GM12878 (cell line): Measurements from ENCODE around the gene NUP50. TPM values are rescaled to one million over a fixed set of nuclear protein-coding genes. Genes with fewer than 3 reads are reported as not detected.

Experiments
- ATAC-seq: fragments of 200-7000 bp; cut with Tn5 transposase; 3 replicates; pipeline ENCODE4 v1.9.1; 2020; ENCODE audit warnings: mild to moderate bottlenecking, moderate library complexity
- BruUV-seq: library from RNA; stranded (reverse); fragments of 400-500 nt; replicated peaks from 2 replicates; lab custom pipeline; 2021; lab: Mats Ljungman, UMichigan
- CTCF ChIA-PET: fragments of 300-600 bp; sonication (Branson Sonifier 250); formaldehyde crosslinking; extraction: SDS; loops from one replicate; lab custom pipeline; 2021; ENCODE audit warnings: inconsistent platforms; lab: Yijun Ruan, JAX
- POLR2A ChIA-PET: fragments of 350-600 bp; formaldehyde crosslinking; extraction: SDS; loops from one replicate; lab custom pipeline; 2021; ENCODE audit warnings: inconsistent platforms; lab: Charles Lee
- RAD21 ChIA-PET: fragments of 300-600 bp; sonication (Branson Sonifier 250); formaldehyde crosslinking; loops from one replicate; lab custom pipeline; 2023; ENCODE audit warnings: antibody characterized with exemption; ENCODE audit not compliant: unreplicated experiment; lab: Charles Lee
- SMC1A ChIA-PET: fragments of 300-600 bp; sonication (Branson Sonifier 250); formaldehyde crosslinking; loops from one replicate; lab custom pipeline; 2023; ENCODE audit not compliant: unreplicated experiment, uncharacterized antibody; lab: Charles Lee
- DNase-seq: peaks from one replicate; pipeline ENCODE4 v3.0.0-alpha.2; 2011; ENCODE audit warnings: low read depth, low spot score
- FAIRE-seq: peaks from 3 replicates; lab custom pipeline; 2011; peaks lifted over from hg19 to GRCh38; lab: Jason Lieb, UNC
- H2AFZ ChIP-seq: 2 replicates; pipeline ENCODE4 v1.6.0; 2011; ENCODE audit warnings: low read depth, low read length, control low read depth; ENCODE audit not compliant: control insufficient read depth
- H3K27ac ChIP-seq: 2 replicates; pipeline ENCODE4 v1.5.1; 2011; ENCODE audit warnings: control low read depth; ENCODE audit not compliant: control insufficient read depth, insufficient read depth
- H3K27me3 ChIP-seq, 2 experiments: replicated peaks in 1 of 2; 2 replicates each; pipeline versions ENCODE4 v1.6.0 to v1.6.1; 2011; ENCODE audit warnings: low read length in 1 of 2; ENCODE audit not compliant: control insufficient read depth in 2 of 2, insufficient read depth in 2 of 2
- H3K36me3 ChIP-seq, 2 experiments: 2 replicates each; pipeline ENCODE4 v1.5.1; 2011; ENCODE audit warnings: low read length in 1 of 2; ENCODE audit not compliant: control insufficient read depth in 2 of 2, insufficient read depth in 2 of 2
- H3K4me1 ChIP-seq: 2 replicates; pipeline ENCODE4 v1.6.1; 2011; ENCODE audit warnings: mild to moderate bottlenecking, low read length, moderate library complexity, mixed read lengths; ENCODE audit not compliant: control insufficient read depth, insufficient read depth
- H3K4me2 ChIP-seq: 2 replicates; pipeline ENCODE4 v1.6.0; 2011; ENCODE audit warnings: control low read depth; ENCODE audit not compliant: control insufficient read depth, insufficient read depth
- H3K4me3 ChIP-seq: fragments of 200-600 bp; sonication (generic); 2 replicates; pipeline ENCODE4 v1.5.1; 2016
- H3K79me2 ChIP-seq: 2 replicates; pipeline ENCODE4 v1.6.0; 2011; ENCODE audit warnings: low read length; ENCODE audit not compliant: control insufficient read depth, insufficient read depth
- H3K9ac ChIP-seq: 2 replicates; pipeline ENCODE4 v1.8.0; 2011; ENCODE audit warnings: low read length, control low read depth, mixed read lengths; ENCODE audit not compliant: control insufficient read depth, insufficient read depth
- H3K9me3 ChIP-seq: replicated peaks from 3 replicates; pipeline ENCODE4 v1.5.1; 2011; ENCODE audit warnings: mild to moderate bottlenecking, low read length; ENCODE audit not compliant: control insufficient read depth, insufficient read depth
- H4K20me1 ChIP-seq: 2 replicates; pipeline ENCODE4 v1.6.0; 2011; ENCODE audit not compliant: control insufficient read depth, insufficient read depth
- E4F1 ChIP-seq: fragments of 450-650 bp; IDR thresholded peaks from 2 replicates; pipeline ENCODE4 v1.6.1; 2018; ENCODE audit warnings: borderline replicate concordance, mild to moderate bottlenecking; ENCODE audit not compliant: partially characterized antibody
- EP300 ChIP-seq, 2 experiments: fragments of 150-350 bp in 1 of 2; IDR thresholded peaks; 2 replicates each; pipeline ENCODE4 v1.6.1; 2011 to 2012; ENCODE audit warnings: low read depth in 2 of 2, low read length in 2 of 2, borderline replicate concordance in 1 of 2, improper control_type of control experiment in 1 of 2, inconsistent platforms in 1 of 2; ENCODE audit not compliant: control insufficient read depth in 1 of 2
- ETV6 ChIP-seq, 2 experiments: fragments of 450-650 bp in 1 of 2; IDR thresholded peaks in 1 of 2; conservative IDR thresholded peaks in 1 of 2; 2 replicates each; pipeline ENCODE4 v1.6.1; 2014; ENCODE audit warnings: antibody characterized with exemption in 1 of 2, borderline replicate concordance in 1 of 2, low read depth in 1 of 2, mild to moderate bottlenecking in 1 of 2, moderate library complexity in 1 of 2
- HCFC1 ChIP-seq: fragments of 150-350 bp; IDR thresholded peaks from 2 replicates; pipeline ENCODE4 v1.6.1; 2014; ENCODE audit warnings: low read length
- HDAC6 ChIP-seq: fragments of 200-600 bp; sonication (generic); IDR thresholded peaks from one replicate; pipeline ENCODE4 v1.8.0; 2017; ENCODE audit warnings: antibody characterized with exemption; ENCODE audit not compliant: unreplicated experiment
- KAT2A ChIP-seq: conservative IDR thresholded peaks from 2 replicates; pipeline ENCODE4 v1.6.1; 2011; ENCODE audit warnings: low read depth, low read length; ENCODE audit not compliant: control insufficient read depth
- NBN ChIP-seq: fragments of 450-650 bp; IDR thresholded peaks from 2 replicates; pipeline ENCODE4 v1.6.1; 2016
- NFYA ChIP-seq: IDR thresholded peaks from 2 replicates; pipeline ENCODE4 v1.6.1; 2011; ENCODE audit warnings: low read depth, mild to moderate bottlenecking, low read length, improper control_type of control experiment, borderline replicate concordance
- SUZ12 ChIP-seq: fragments of 200-600 bp; sonication (generic); IDR thresholded peaks from one replicate; pipeline ENCODE4 v1.6.1; 2018; ENCODE audit warnings: antibody characterized with exemption, mild to moderate bottlenecking; ENCODE audit not compliant: unreplicated experiment
- TCF7 ChIP-seq: IDR thresholded peaks from 2 replicates; pipeline ENCODE4 v1.6.1; 2014; ENCODE audit warnings: antibody characterized with exemption, borderline replicate concordance
- ZBED1 ChIP-seq: IDR thresholded peaks from 2 replicates; pipeline ENCODE4 v1.6.1; 2016; ENCODE audit warnings: borderline replicate concordance
- ZBTB4 ChIP-seq: fragments of 450-650 bp; formaldehyde crosslinking; IDR thresholded peaks from 2 replicates; pipeline ENCODE4 v1.4.0; 2022; ENCODE audit warnings: mild to moderate bottlenecking, moderate library complexity
- ZBTB40 ChIP-seq: fragments of 450-650 bp; IDR thresholded peaks from 2 replicates; pipeline ENCODE4 v1.6.1; 2016; ENCODE audit warnings: mild to moderate bottlenecking, moderate library complexity, borderline replicate concordance
- ZNF384 ChIP-seq: IDR thresholded peaks from 2 replicates; pipeline ENCODE4 v1.6.1; 2012; ENCODE audit warnings: low read depth, mild to moderate bottlenecking, low read length, improper control_type of control experiment, borderline replicate concordance
- WGBS: methylation state at CpG from one replicate; pipeline ENCODE4 v1.1.6; 2016; ENCODE audit warnings: low lambda C conversion rate; ENCODE audit not compliant: insufficient replicate concordance, insufficient coverage; ENCODE audit errors: missing lambda C conversion rate; 5-methylcytosine and 5-hydroxymethylcytosine counted together
- in situ Hi-C: fragments of 300-500 bp; cut with MboI; formaldehyde crosslinking; loops from 9 replicates; pipeline ENCODE4 v1.14.3; 2018; ENCODE audit warnings: mixed read lengths
- intact Hi-C: fragments of 100-400 bp; cut with micrococcal nuclease; formaldehyde crosslinking; loops from one replicate; pipeline ENCODE4 v1.14.2; 2022; ENCODE audit not compliant: unreplicated experiment
- polyA plus RNA-seq, 11 experiments: library from polyadenylated mRNA; depleted of rRNA in 4 of 11; unstranded in 6 of 11; stranded (reverse) in 5 of 11; fragments of >200 nt; fragmentation: Nextera tagmentation in 4 of 11; fragmentation: Illumina TruSeq in 1 of 11; extraction: Ambion mirVana in 4 of 11; extraction: Trizol in 1 of 11; gene quantifications; 1 replicate in 1 of 11; 2 replicates in 10 of 11; pipeline versions ENCODE4 v1.2.1 to v1.2.3, GENCODE V29; 2011 to 2016; ENCODE audit warnings: inconsistent platforms in 2 of 11, missing spikeins in 2 of 11, low read depth in 1 of 11
- total RNA-seq, 4 experiments: library from RNA; depleted of rRNA in 3 of 4; stranded (reverse); fragments of >200 nt in 3 of 4; fragmentation: Illumina TruSeq in 1 of 4; extraction: Trizol in 1 of 4; gene quantifications; 2 replicates each; pipeline versions ENCODE4 v1.2.1 to v1.2.3, GENCODE V29; 2013 to 2021

NUP50 gene
- total and polyA plus RNA-seq, 10 of the 15 experiments (the other 5 are each of a cell fraction or from before 2014, with no cell fraction given), result 36.8 to 125 (median 78.8) TPM

- Histone ChIP-seq H4K20me1 (no peaks in the 10 kb centered on the region; the same call in 1 of the 2 replicates), H3K27ac (no peak overlapping the region), H3K9me3 (no peaks in the 10 kb centered on the region), H3K36me3 (peaks cover 0 to 2% of the 10 kb centered on the region in 2 experiments; a peak in 2 of 4 replicates), H3K27me3 (no peaks in the 10 kb centered on the region), H3K79me2 (peaks cover 51% of the 10 kb centered on the region), H3K4me1 (peaks cover 28% of the 10 kb centered on the region), H3K4me3 (no peak overlapping the region), H3K9ac (no peak overlapping the region), H3K4me2 (no peak overlapping the region), H2AFZ (no peak overlapping the region)
- ChIA-PET RAD21 (no interaction called here), POLR2A (no interaction called here), CTCF (no interaction called here), SMC1A (interaction anchor here (0.6 to 1.0 kb wide), 2 partner anchors 64 to 515 kb away, joined by 3 read pairs; no protein-coding TSS in a partner anchor)
- in situ Hi-C loops (no loop called here), intact Hi-C loops (no loop called here)
- ATAC-seq (no peak), FAIRE-seq (no peak), DNase-seq (no peak)
- WGBS, result 78% methylated on average over 6 of the region's 6 CpGs
- BruUV-seq, result no TSS peak
- TF ChIP-seq ZBED1 (no peak), ETV6 (conservative IDR thresholded peaks at IDR 0.05 in 1 of 2, IDR thresholded peaks at IDR 0.05 in 1 of 2; ENCODE audit: borderline replicate concordance in 1 of 2, low read depth in 1 of 2) (no peak), KAT2A (no peak), TCF7 (no peak), SUZ12 (no peak), NBN (no peak), ZBTB4 (CRISPR knock-in tag) (no peak), EP300 (IDR thresholded peaks at IDR 0.05; ENCODE audit: borderline replicate concordance in 1 of 2, control insufficient read depth in 1 of 2, low read depth in 2 of 2, low read length in 2 of 2) (no peak), ZNF384 (no peak), ZBTB40 (no peak), E4F1 (no peak), NFYA (no peak), HDAC6 (no peak), HCFC1 (no peak)
These were observed 53.6 kb downstream of the NUP50 start for GRCh38 chr22:45217345-45217744.
